ENCODE measurements around the gene DGLUCY. TPM values are rescaled to one million over a fixed set of nuclear protein-coding genes. Genes with fewer than 3 reads are reported as not detected.
A peak's percentile ranks its signal among the peaks of the same experiment; 100 is the strongest.
"Not testable (repeated sequence)": the region's sequence is repeated elsewhere in the genome, so short reads cannot be mapped to it uniquely, and the experiment has no call there.

Gene DGLUCY
- total RNA-seq, 2 donors from 2014 or later: 88.0 to 148 TPM

DNA sequence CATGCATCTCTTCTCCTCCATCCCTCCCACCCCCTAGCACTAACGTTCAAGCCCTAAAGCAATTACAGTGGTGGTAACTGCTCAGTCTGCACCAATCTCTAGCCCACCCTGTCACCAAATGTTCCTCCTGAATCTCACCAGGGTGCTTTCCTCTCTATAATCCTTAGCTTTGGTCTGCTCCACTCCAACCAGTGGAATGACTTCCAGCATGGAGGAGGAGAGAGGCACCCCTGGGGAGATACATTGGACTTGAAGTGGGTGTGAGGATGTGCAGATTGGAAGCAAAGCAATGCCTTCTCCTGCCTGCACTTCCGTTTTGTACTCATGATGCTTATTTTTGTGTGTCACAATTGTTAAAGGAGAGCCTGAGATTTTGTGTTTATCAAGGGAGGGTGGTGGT lies 29.4 kb upstream of the DGLUCY start:
- H3K4me3 ChIP-seq: no peak overlapping the region
- no peak overlapping the region for H3K27ac ChIP-seq
- no peaks in the 10 kb centered on the region for H3K27me3 ChIP-seq (replicated peaks; ENCODE audit: insufficient read depth)
- no peaks in the 10 kb centered on the region for H3K4me1 ChIP-seq (replicated peaks)
- TF ChIP-seq POLR2AphosphoS5 (IDR thresholded peaks at IDR 0.05) (no peak), POLR2A (IDR thresholded peaks at IDR 0.05) (no peak)
- TF ChIP-seq, protein P1, sequence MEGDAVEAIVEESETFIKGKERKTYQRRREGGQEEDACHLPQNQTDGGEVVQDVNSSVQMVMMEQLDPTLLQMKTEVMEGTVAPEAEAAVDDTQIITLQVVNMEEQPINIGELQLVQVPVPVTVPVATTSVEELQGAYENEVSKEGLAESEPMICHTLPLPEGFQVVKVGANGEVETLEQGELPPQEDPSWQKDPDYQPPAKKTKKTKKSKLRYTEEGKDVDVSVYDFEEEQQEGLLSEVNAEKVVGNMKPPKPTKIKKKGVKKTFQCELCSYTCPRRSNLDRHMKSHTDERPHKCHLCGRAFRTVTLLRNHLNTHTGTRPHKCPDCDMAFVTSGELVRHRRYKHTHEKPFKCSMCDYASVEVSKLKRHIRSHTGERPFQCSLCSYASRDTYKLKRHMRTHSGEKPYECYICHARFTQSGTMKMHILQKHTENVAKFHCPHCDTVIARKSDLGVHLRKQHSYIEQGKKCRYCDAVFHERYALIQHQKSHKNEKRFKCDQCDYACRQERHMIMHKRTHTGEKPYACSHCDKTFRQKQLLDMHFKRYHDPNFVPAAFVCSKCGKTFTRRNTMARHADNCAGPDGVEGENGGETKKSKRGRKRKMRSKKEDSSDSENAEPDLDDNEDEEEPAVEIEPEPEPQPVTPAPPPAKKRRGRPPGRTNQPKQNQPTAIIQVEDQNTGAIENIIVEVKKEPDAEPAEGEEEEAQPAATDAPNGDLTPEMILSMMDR (IDR thresholded peaks at IDR 0.05): no peak
- DNase-seq (ENCODE audit: low spot score): no peak
- WGBS: 77% methylated on average over 2 of the region's 2 CpGs
- H3K36me3 ChIP-seq: no peaks in the 10 kb centered on the region
- intact Hi-C loops (cut with DNase I): no loop called here
- H3K9me3 ChIP-seq: no peaks in the 10 kb centered on the region

DNA sequence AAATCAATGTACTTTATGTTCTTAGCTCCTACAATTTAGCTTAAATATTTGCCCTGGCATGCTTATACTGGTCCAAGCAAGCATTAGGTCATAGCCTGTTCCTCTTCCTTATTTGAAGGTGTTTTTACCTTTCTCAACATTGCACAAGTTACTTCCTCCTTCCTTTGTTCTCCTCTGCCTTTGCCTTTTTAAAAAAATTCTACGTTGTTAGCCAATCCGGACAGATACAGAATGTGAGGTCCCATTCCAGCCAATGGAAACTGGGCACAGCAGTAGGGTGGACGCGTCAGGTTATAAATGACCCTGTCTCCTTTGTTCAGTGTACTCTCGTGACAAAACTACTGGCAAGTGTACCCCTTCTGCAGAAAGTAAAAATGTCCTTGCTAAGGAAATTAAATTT lies 26.4 kb upstream of the DGLUCY start:
- H3K27me3 ChIP-seq (replicated peaks; ENCODE audit: insufficient read depth); H3K4me1 ChIP-seq (replicated peaks); H3K9me3 ChIP-seq; H3K4me3 ChIP-seq; intact Hi-C loops (cut with DNase I); H3K36me3 ChIP-seq: not testable (repeated sequence)
- peak; percentile 67 for DNase-seq (ENCODE audit: low spot score)
- peak; percentile 94 for TF ChIP-seq POLR2AphosphoS5 (IDR thresholded peaks at IDR 0.05)
- H3K27ac ChIP-seq: peak overlapping the region; percentile 69 to 78
- WGBS: 25% methylated on average over 5 of the region's 5 CpGs

DNA sequence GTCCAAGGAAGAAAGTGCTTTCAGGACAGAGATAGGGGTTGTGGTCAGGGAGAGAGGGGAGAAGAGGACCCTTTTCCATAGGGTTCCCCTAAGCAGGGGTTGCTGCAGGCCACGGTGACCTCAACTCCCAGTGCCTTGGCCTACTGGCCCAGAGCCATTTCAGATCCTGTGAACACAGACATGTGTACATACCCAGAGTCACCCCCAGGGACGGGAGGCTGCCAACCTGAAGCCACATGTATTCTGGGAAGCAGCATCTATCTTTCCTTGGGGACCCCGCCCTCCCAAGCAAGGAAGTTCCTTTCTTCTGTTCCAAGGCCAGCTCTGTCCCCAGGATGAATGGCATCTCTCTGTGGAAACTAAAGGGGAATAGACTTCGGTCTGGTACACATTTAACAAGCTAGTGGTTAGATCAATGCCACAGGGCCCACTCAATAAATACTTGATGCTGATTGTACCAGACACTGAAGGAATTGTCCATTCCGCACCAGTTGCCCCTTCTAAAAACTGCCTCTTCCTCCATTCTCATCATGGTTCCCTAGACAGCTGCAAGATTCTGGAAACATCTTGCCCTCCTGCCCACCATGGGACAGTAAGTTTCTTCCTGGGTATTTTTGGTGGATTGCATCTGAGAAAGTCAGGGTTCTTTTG lies 25.2 kb upstream of the DGLUCY start:
- H3K27me3 ChIP-seq (replicated peaks; ENCODE audit: insufficient read depth): no peaks in the 10 kb centered on the region
- no peak overlapping the region for H3K4me3 ChIP-seq
- WGBS: 79% methylated on average over 5 of the region's 5 CpGs
- H3K9me3 ChIP-seq: no peaks in the 10 kb centered on the region
- intact Hi-C loops (cut with DNase I): no loop called here
- no peaks in the 10 kb centered on the region for H3K36me3 ChIP-seq
- H3K27ac ChIP-seq: no peak overlapping the region
- TF ChIP-seq POLR2A (IDR thresholded peaks at IDR 0.05): no peak
- TF ChIP-seq, protein P1 (IDR thresholded peaks at IDR 0.05): no peak
- no peak for TF ChIP-seq POLR2AphosphoS5 (IDR thresholded peaks at IDR 0.05)
- no peaks in the 10 kb centered on the region for H3K4me1 ChIP-seq (replicated peaks)
- DNase-seq (ENCODE audit: low spot score): no peak

DNA sequence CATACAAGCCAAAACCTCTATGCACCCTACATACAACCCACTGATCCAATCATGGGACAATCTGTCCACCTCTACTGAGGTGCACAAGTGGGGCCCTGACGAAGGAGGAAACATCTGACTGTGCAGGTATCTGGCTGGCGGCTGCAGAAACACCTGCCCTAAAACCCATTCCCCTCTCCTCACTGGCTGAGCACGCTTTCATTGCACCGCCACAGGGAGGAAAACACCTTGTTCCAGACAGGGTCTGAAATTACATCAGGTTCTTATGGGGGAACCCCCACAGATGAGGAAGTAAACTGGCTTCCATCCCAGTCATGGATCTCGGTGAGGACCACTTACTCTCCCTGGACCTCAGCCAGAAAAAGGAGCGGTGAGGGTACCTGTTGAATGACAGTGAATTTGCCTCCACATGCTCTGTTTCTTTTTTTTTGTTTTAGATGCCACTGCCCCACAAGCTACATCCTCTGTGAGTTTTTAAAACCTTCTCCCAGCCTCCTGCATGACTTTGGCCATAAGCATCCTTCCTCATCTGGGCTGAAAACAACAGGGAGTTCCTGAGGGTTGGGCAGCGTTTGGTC lies 23.8 kb upstream of the DGLUCY start:
- no peak overlapping the region for H3K27ac ChIP-seq
- no peaks in the 10 kb centered on the region for H3K9me3 ChIP-seq
- WGBS: 76% methylated on average over 7 of the region's 7 CpGs
- TF ChIP-seq, protein P1 (IDR thresholded peaks at IDR 0.05): no peak
- no peak for TF ChIP-seq POLR2AphosphoS5 (IDR thresholded peaks at IDR 0.05)
- TF ChIP-seq POLR2A (IDR thresholded peaks at IDR 0.05): no peak
- H3K4me1 ChIP-seq (replicated peaks): no peaks in the 10 kb centered on the region
- no peaks in the 10 kb centered on the region for H3K36me3 ChIP-seq
- H3K4me3 ChIP-seq: no peak overlapping the region
- intact Hi-C loops (cut with DNase I): no loop called here
- H3K27me3 ChIP-seq (replicated peaks; ENCODE audit: insufficient read depth): no peaks in the 10 kb centered on the region
- DNase-seq (ENCODE audit: low spot score): no peak

DNA sequence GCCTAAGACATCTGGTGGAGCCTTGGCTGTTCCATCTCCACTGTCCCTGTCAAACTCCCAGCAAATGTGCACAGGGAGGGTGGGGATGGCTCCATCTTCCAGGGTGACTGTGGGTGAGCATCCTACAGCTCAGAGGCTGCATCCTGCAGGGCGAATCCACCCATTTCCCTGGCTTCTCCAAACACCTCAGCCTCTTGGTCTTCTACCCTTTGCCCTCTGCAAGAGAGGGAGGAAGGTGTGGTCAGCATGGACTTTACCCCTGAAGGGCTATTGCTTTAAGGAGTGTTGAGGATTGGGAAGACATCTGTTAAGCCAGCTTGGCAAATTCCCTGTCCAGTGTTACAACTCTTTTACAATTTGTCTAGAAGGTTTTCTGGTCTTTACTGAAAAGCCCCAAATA lies 23.1 kb upstream of the DGLUCY start:
- intact Hi-C loops (cut with DNase I): no loop called here
- no peaks in the 10 kb centered on the region for H3K27me3 ChIP-seq (replicated peaks; ENCODE audit: insufficient read depth)
- no peak for DNase-seq (ENCODE audit: low spot score)
- TF ChIP-seq POLR2AphosphoS5 (IDR thresholded peaks at IDR 0.05) (no peak), POLR2A (IDR thresholded peaks at IDR 0.05) (no peak)
- TF ChIP-seq, protein P1 (IDR thresholded peaks at IDR 0.05): no peak
- no peaks in the 10 kb centered on the region for H3K9me3 ChIP-seq
- no peaks in the 10 kb centered on the region for H3K36me3 ChIP-seq
- no peak overlapping the region for H3K27ac ChIP-seq
- no peak overlapping the region for H3K4me3 ChIP-seq
- no peaks in the 10 kb centered on the region for H3K4me1 ChIP-seq (replicated peaks)
- WGBS: 91% methylated on average over 1 of the region's 1 CpG

Data from prostate gland (tissue), 2 donors.